GM18505 (cell line): ENCODE measurements around the gene GINS2.

ENCODE experiments used
- ATAC-seq: cut with Tn5 transposase; IDR thresholded peaks from one replicate; pipeline ENCODE4 v1.9.1; 2021; ENCODE audit not compliant: unreplicated experiment
- POLR2A ChIP-seq: IDR thresholded peaks from 4 replicates; pipeline ENCODE4 v1.6.1; 2011; ENCODE audit warnings: borderline replicate concordance; ENCODE audit not compliant: insufficient read depth, insufficient read length; ENCODE audit errors: extremely low read depth

GINS2 gene

DNA sequence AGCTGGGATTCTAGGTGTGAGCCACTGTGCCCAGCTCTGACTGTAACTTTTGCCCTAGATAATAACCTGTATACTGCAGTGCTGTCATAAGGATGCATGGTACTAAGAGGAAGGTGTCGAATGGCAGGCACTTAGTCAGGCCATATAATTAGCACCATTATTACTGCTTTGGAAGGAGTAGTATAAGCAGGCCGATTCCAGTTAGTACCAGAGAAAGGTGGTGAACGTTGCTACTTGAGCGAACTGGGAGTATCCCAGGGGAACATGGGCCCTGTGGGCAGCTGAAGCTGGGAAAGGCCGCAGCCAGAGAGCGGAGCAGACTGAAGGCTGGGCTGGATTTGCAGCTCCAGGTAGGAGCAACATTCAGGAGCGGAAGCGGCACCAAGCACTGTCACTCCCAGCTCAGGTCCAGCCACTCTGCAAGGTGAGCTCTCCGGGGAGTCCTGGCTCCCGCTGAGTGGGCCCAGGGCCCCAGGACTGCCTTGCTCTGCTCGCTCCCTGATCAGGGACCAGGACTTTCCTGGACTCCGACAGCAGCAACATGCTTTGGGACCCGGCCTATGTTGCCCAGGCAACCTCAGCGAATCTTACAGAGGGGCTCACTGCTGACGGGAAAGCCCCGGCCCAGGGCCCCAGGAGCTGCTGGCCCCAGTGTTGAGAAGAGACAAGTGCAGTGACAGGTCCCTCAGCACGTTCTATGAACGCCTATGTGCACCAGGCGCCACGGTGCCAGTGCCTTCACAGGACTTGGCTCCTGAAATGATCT lies 33.6 kb upstream of the GINS2 start:
- TF ChIP-seq POLR2A, result no peak
- ATAC-seq, result no peak

DNA sequence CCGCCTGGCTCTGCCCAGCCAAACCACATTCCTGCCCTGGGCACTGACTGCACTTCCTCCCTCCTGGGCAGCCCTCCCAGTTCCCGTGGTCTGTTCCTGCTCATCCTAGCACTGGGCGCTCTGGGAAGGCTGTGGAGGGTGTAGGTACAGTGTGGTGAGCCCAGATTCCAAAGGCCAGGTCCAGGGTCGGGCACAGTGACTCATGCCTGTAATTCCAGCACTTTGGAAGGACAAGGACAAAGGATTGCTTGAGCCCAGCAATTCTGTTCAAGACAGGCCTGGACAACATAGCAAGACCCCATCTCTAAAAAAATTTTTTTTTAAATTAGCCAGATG lies 31.5 kb upstream of the GINS2 start:
- TF ChIP-seq POLR2A, result no peak
- no peak for ATAC-seq

DNA sequence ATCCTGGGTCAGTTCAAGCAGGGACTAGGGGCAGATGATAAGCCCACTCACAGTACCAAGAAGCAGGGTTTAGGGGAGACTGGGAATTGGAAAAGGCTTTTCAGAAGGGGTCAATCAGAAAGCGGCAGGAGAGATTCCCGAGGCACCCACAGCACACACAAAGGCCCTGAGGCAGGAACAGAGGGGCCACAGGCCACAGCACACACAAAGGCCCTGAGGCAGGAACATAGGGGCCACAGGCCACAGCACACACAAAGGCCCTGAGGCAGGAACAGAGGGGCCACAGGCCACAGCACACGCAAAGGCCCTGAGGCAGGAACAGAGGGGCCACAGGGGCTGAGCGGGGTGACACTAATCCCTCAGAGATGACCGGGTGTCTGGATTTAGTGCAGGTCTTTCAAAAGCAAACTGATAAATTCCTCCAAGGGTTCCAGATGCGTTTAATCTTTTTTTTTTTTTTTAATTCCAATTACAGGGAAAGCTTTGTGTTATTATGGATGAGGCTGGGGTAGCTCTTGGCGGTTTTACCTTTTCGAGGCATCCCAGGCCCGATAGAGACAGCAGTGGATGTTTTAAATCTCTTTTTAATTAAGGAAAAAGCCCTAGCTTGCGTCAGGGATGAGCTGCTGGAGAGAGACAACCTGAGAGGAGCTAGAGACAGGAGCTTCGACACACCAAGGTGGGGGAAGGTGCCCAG lies 31.0 kb upstream of the GINS2 start:
- no peak for TF ChIP-seq POLR2A
- no peak for ATAC-seq

GRCh38 chr16:85718682-85719081 lies 29.9 kb upstream of the GINS2 start:
- no peak for TF ChIP-seq POLR2A
- ATAC-seq, result no peak

GRCh38 chr16:85718153-85718477 lies 29.4 kb upstream of the GINS2 start:
- ATAC-seq, result no peak
- TF ChIP-seq POLR2A, result no peak

DNA sequence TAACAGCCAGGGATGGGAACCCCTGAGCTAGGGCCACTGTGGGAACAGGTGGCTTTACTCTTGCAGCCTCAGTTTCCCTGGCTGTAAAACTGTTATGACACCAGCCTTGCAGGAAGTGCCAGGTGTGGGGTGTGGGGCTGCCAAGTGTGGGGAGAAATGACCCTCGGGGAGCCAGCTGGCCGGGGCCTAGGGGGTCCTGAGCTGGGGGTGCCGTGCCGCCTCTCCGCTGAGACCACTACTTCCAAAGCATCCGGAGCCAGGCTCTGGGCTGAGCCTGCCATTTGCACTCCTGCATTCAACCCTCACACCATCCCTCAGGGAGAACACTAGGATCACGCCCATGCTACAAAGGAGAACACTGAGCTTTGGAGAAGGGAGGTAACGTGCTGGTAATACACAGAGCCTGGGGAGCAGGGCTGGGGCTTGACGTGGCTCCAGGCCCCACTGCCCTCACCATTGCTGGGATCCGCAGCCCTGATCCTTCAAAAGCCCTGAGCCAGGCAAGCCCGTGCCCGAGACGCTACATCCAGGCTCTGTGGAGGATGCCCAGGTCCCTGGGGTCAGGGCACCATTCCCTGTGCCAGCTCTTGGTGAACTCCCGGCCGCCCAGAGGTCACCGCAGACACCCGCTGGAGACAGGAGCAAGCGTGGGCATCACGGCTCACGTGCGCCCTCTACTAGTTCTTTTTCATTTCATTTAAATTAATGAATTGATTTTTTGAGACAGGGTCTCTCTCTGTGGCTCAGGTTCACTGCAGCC lies 28.8 kb upstream of the GINS2 start:
- ATAC-seq, result no peak
- TF ChIP-seq POLR2A, result no peak

GRCh38 chr16:85716680-85717038 lies 27.9 kb upstream of the GINS2 start:
- no peak for ATAC-seq
- no peak for TF ChIP-seq POLR2A

DNA sequence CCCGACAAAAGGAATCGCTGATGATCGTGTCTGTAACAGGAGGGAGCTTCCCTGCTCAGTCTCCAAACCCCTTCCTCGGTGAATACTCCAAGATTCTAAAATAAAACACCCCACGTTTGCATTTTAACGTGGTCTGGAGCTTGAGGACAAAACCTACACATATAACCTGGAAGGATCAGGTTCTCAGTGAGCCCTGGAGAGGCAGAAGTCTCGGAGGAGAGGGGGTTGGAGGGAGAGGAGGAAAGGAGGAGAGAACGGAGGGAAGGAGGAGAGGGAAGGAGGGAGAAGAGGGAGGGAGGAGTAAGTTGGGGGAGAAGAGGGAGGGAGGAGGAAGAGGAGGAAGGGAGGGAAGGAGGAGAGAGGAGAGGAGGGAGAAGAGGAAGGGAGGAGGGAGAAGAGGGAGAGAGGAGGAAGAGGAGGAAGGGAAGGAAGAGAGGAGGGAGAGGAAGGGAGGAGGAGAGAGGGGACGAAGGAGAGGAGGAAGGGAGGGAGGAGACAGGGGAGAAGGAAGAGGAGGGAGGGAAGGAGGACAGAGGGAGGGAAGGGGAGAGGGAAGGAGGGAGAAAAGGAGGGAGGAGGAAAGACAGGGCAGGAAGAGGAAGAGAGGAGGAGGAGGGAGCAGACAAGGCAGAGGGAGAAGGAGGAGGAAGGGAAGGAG lies 27.4 kb upstream of the GINS2 start:
- TF ChIP-seq POLR2A, result no peak
- no peak for ATAC-seq

GRCh38 chr16:85715169-85716021 lies 26.6 kb upstream of the GINS2 start:
- ATAC-seq, result no peak
- no peak for TF ChIP-seq POLR2A

DNA sequence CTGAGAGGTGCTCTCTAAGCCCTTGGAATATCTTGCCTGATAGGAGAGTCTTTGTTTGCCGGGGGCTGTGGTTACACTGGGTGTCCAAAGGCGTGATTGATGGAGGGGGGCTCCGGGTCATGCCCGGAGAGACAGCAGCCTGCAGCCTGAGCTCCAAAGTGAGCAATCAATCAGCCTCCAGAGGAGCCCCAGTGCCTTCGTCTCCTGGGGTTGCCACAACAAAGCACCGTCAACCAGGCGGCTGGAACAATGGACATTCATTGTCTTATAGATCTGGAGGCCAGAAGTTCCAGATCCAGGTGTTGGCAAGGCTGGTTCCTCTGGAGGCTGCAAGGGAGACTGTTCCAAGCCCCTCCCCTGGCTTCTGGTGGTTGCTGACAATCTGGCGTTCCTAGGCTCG lies 24.0 kb upstream of the GINS2 start:
- no peak for TF ChIP-seq POLR2A
- ATAC-seq, result no peak

GRCh38 chr16:85711982-85712587 lies 23.3 kb upstream of the GINS2 start:
- ATAC-seq, result no peak
- TF ChIP-seq POLR2A, result no peak

DNA sequence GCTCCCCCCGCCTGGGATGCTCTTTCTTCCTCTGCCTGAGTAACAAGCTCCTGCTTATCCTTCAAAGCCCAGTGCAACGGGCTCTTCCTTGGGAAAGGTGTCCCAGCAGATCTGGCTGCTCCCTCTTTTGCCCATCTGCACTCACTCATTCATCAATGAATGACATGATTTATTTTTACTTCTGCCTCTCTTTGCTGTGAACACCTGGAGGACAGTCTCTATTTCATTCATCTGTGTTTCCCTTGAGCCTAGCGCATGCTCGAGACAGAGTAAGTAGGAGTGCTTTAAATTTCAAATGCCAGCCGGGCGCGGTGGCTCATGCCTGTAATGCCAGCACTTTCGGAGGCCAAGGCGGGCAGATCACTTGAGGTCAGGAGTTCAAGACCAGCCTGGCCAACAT lies 22.0 kb upstream of the GINS2 start:
- TF ChIP-seq POLR2A, result no peak
- ATAC-seq, result no peak
